Thymus (tissue), 11 donors: Measurements from ENCODE around the gene DARS2. TPM values are rescaled to one million over a fixed set of nuclear protein-coding genes. Genes with fewer than 3 reads are reported as not detected.
"Not testable (repeated sequence)": the region's sequence is repeated elsewhere in the genome, so short reads cannot be mapped to it uniquely, and the experiment has no call there.

Experiments
- DNase-seq, 9 donors: peaks; one replicate each; pipeline ENCODE4 v3.0.0-alpha.2; 2013; ENCODE audit warnings: low spot score in 9 of 9, low read depth in 6 of 9, missing footprints in 1 of 9
- H3K27ac ChIP-seq, 2 donors: one replicate each; pipeline ENCODE4 v1.5.1; 2013; ENCODE audit warnings: control low read depth in 1 of 2, low read depth in 1 of 2, low read length in 1 of 2, mild to moderate bottlenecking in 1 of 2, moderate library complexity in 1 of 2
- H3K27me3 ChIP-seq, 2 donors: one replicate each; pipeline ENCODE4 v1.5.1; 2013; ENCODE audit warnings: low read length in 1 of 2; ENCODE audit not compliant: control insufficient read depth in 2 of 2, insufficient read depth in 1 of 2
- H3K36me3 ChIP-seq, 2 donors: one replicate each; pipeline ENCODE4 v1.5.1; 2013; ENCODE audit warnings: low read length in 1 of 2, mild to moderate bottlenecking in 1 of 2, moderate library complexity in 1 of 2; ENCODE audit not compliant: control insufficient read depth in 2 of 2, insufficient read depth in 2 of 2
- H3K4me1 ChIP-seq, 2 donors: one replicate each; pipeline ENCODE4 v1.5.1; 2013; ENCODE audit warnings: low read length in 2 of 2; ENCODE audit not compliant: control insufficient read depth in 2 of 2, insufficient read depth in 2 of 2
- H3K4me3 ChIP-seq, 2 donors: one replicate each; pipeline ENCODE4 v1.5.1; 2013; ENCODE audit warnings: low read length in 2 of 2, control low read depth in 1 of 2, mild to moderate bottlenecking in 1 of 2
- H3K9me3 ChIP-seq, 2 donors: one replicate each; pipeline ENCODE4 v1.5.1; 2013; ENCODE audit warnings: low read length in 1 of 2, mild to moderate bottlenecking in 1 of 2; ENCODE audit not compliant: control insufficient read depth in 2 of 2, insufficient read depth in 1 of 2
- WGBS: extraction: QIAGEN DNeasy Blood & Tissue Kit; methylation state at CpG from one replicate; pipeline ENCODE4 v1.1.7; 2013; 5-methylcytosine and 5-hydroxymethylcytosine counted together
- polyA plus RNA-seq: library from polyadenylated mRNA; stranded (reverse); fragments of 200-250 nt; gene quantifications from one replicate; pipeline ENCODE4 v1.2.3, GENCODE V29; 2013
- total RNA-seq: library from RNA; stranded (reverse); fragments of 120-200 nt; gene quantifications from one replicate; pipeline ENCODE4 v1.2.4, GENCODE V29; 2013
- donor health status: healthy.

Gene DARS2
- total and polyA plus RNA-seq, 2 donors: 8.0 to 14.4 TPM

DNA sequence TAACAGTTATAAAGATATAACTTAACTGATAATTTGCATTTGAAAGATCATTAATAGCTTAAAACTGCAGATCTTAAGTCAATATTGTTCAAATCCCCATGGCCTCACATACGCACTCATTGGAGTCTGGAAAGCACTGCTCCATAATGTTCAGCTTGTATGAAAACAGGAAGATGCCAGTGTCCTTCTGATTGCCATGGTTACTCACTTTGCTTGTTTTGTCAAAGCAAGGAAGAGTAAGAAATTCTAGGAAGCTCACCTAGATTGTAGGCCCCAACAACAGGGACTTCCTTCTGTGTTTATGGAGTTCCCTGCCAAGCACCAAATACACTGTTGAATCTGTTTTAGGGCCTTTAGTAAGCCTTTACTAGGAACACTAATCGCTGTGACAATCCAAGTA lies 32.4 kb downstream of the DARS2 start:
- Histone ChIP-seq H3K4me1 (no peaks in the 10 kb centered on the region), H3K27me3 (no peaks in the 10 kb centered on the region), H3K36me3 (peaks cover 17 to 49% of the 10 kb centered on the region in 2 donors), H3K9me3 (no peaks in the 10 kb centered on the region), H3K27ac (no peak overlapping the region), H3K4me3 (no peak overlapping the region)
- WGBS: 97% methylated on average over 2 of the region's 2 CpGs
- DNase-seq: no peak

DNA sequence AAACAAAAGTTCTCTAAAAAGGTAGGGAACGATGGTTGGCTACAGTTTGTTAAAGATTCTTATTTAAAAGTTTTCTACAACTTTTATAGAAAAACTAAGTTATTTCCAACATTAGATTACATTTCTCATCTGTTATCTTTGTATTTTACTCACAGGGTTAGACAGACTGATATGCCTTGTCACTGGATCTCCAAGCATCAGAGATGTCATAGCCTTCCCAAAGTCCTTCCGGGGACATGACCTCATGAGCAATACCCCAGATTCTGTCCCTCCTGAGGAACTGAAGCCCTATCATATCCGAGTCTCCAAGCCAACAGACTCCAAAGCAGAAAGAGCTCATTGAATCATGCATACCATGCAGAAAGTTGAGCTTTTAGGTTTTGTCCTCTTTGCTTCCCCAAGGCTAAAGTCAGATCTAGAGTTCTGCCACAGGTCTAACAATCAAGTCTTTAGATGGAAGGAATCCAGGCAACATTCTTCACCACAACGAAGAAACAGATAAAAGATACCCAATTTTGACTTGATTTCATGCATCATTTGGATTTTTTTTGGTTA lies 33.0 kb downstream of the DARS2 start:
- WGBS: 95% methylated on average over 4 of the region's 4 CpGs
- no peaks in the 10 kb centered on the region for H3K4me1 ChIP-seq
- peaks cover 20 to 49% of the 10 kb centered on the region in 2 donors for H3K36me3 ChIP-seq
- no peaks in the 10 kb centered on the region for H3K9me3 ChIP-seq
- no peak overlapping the region for H3K4me3 ChIP-seq
- no peaks in the 10 kb centered on the region for H3K27me3 ChIP-seq
- H3K27ac ChIP-seq: no peak overlapping the region
- no peak for DNase-seq

DNA sequence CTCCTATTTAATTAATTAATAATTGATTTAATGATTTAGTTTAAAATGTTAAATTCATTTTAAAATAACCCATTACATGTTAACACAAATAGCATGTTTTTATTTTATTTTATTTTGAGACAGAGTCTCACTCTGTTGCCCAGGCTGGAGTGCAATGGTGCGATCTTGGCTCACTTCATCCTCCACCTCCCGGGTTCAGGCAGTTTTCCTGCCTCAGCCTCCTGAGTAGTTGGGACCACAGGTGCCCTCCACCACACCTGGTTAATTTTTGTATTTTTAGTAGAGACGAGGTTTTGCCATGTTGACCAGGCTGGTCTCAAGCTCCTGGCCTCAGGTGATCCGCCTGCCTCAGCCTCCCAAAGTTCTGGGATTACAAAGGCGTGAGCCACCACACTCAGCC lies 35.1 kb downstream of the DARS2 start:
- H3K9me3 ChIP-seq, DNase-seq, H3K4me3 ChIP-seq, H3K4me1 ChIP-seq, H3K27ac ChIP-seq, H3K27me3 ChIP-seq: not testable (repeated sequence)
- 99% methylated on average over 5 of the region's 5 CpGs for WGBS
- peaks cover 24 to 52% of the 10 kb centered on the region in 2 donors for H3K36me3 ChIP-seq

DNA sequence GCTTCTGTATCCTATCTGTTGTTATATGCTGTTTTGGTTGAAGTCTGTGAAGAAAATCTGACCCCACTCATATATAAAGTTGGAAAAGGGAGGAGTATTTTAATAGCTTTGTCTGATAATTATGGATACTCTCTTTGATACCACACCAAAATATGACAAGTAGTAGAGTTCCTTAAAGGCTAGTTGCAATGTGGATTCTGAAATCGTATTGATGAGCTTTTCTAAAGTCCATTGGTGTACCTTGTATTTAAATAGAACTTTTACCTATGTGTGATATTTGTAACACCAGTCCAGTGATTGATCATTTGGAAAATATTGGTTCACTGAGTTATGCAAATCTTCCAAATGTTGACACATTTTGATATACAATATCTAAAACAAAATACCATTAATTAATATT lies 35.6 kb downstream of the DARS2 start:
- Histone ChIP-seq H3K4me1 (peaks cover 0 to 4% of the 10 kb centered on the region in 2 donors), H3K27ac (no peak overlapping the region), H3K27me3 (no peaks in the 10 kb centered on the region), H3K9me3 (no peaks in the 10 kb centered on the region), H3K36me3 (peaks cover 26 to 57% of the 10 kb centered on the region in 2 donors), H3K4me3 (no peak overlapping the region)
- no peak for DNase-seq
- 99% methylated on average over 1 of the region's 1 CpG for WGBS

DNA sequence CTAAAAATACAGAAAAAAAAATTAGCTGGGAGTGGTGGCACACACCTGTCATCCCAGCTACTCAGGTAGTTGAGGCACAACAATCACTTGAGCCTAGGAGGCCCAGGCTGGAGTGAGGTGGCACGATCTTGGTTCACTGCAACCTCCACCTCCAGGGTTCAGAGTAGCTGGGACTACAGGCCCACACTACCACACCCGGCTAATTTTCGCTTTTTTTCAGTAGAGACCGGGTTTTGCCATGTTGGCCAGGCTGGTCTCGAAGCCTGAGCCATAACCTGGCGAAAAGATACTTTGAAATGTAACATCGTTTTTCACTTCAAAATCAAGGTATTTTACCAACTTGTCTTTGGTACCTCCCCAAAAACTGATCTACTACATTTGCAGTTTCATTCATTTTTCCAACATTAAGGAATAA lies 37.3 kb downstream of the DARS2 start:
- peaks cover 0 to 7% of the 10 kb centered on the region in 2 donors for H3K4me1 ChIP-seq
- WGBS: 97% methylated on average over 7 of the region's 7 CpGs
- no peak overlapping the region for H3K27ac ChIP-seq
- H3K9me3 ChIP-seq: no peaks in the 10 kb centered on the region
- no peak for DNase-seq
- peaks cover 25 to 58% of the 10 kb centered on the region in 2 donors for H3K36me3 ChIP-seq
- no peaks in the 10 kb centered on the region for H3K27me3 ChIP-seq
- no peak overlapping the region for H3K4me3 ChIP-seq

DNA sequence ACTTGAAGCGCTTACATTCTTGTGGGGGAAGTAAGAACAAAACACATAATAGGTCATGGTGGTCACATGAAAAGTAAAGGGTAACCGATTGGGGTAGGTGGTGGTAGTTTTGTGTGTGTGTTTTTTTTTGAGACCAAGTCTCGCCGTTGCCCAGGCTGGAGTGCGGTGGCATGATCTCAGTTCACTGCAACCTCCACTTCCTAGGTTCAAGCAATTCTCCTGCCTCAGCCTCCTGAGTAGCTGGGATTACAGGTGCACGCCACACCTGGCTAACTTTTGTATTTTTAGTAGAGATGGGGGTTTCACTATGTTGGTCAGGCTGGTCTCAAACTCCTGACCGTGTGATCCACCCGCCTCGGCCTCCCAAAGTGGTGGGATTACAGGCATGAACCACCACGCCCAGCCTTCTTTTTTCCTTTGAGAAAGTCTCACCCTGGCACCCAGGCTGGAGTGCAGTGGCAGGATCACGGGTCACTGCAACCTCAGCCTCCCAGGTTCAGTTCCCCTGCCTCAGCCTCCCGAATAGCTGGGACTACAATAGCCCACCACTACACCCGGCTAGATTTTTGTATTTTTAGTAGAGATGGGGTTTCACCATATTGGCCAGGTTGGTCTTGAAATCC lies 37.8 kb downstream of the DARS2 start:
- DNase-seq, H3K27me3 ChIP-seq, H3K9me3 ChIP-seq, H3K4me1 ChIP-seq, H3K4me3 ChIP-seq, H3K27ac ChIP-seq: not testable (repeated sequence)
- H3K36me3 ChIP-seq: peaks cover 25 to 55% of the 10 kb centered on the region in 2 donors
- WGBS: 93% methylated on average over 13 of the region's 13 CpGs

DNA sequence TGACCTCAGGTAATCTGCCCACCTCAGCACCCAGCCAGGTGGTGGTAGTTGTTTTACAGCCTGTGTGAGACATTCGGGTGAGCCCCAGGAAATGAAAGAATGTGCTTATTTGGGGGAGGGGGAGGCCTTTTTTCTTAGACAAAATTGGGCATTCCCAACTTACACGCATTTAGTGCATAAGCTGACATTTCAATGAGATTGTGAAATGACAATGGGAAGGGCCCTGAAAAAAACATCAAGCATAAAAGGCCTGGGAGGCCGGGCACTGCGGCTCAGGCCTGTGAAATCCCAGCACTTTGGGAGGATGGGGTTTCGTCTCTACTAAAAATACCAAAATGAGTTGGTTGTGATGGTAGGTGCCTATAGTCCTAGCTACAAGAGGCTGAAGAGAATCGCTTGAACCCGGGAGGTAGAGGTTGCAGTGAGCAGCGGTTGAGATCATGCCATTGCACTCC lies 38.3 kb downstream of the DARS2 start:
- H3K36me3 ChIP-seq: peaks cover 21 to 50% of the 10 kb centered on the region in 2 donors
- H3K27me3 ChIP-seq: no peaks in the 10 kb centered on the region
- no peak overlapping the region for H3K4me3 ChIP-seq
- no peak overlapping the region for H3K27ac ChIP-seq
- WGBS: 90% methylated on average over 8 of the region's 8 CpGs
- no peaks in the 10 kb centered on the region for H3K9me3 ChIP-seq
- DNase-seq: no peak
- H3K4me1 ChIP-seq: peaks cover 0 to 7% of the 10 kb centered on the region in 2 donors

DNA sequence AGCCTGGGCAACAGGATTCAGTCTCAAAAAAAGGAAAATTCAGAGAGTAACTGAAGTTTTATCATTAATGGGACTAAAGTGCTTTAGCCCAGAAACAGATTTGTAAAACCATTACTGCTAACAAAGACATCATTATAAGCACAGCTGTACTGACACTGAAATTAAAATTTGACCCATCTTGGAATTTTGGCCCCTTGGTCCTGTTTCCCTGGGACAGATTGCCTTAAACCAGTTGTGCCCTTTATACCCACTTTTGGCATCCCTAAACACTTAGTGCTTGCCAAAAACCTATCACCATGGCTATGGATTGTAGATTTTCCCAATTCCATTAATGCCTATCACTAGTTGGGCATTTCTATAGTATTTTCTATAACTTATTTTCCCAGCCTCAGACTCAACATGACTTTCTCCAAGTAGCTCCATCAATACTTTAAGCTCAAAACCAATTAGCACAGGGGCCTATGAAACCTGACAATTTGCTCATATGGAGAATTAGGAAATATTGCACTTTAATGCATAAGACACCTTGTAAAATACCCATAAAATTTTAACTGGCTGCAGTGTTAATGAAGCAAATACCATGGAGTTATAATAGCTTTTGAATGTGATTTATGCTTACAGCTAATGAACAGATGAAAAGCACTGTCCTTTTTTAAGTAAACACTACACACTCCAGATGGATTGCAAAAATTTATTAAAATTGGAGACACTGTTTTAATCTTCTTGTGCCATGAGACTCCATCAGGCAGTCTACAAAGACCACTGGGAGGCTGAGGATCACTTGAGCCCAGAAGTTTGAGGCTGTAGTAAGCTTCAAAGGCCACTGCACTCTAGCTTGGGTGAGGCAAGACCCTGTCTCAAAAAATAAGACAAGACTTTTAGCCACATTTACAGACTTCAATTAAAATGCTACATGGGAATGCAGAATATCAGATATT lies 39.0 kb downstream of the DARS2 start:
- H3K4me3 ChIP-seq: no peak overlapping the region
- no peaks in the 10 kb centered on the region for H3K9me3 ChIP-seq
- H3K36me3 ChIP-seq: peaks cover 21 to 47% of the 10 kb centered on the region in 2 donors
- H3K27ac ChIP-seq: no peak overlapping the region
- DNase-seq: no peak
- H3K27me3 ChIP-seq: no peaks in the 10 kb centered on the region
- peaks cover 0 to 7% of the 10 kb centered on the region in 2 donors for H3K4me1 ChIP-seq
